Measurements from ENCODE around the gene ZNF592. TPM values are rescaled to one million over a fixed set of nuclear protein-coding genes. Genes with fewer than 3 reads are reported as not detected.

ZNF592 gene
- total RNA-seq, 1 experiment from 2014 or later = 34.6 TPM

DNA sequence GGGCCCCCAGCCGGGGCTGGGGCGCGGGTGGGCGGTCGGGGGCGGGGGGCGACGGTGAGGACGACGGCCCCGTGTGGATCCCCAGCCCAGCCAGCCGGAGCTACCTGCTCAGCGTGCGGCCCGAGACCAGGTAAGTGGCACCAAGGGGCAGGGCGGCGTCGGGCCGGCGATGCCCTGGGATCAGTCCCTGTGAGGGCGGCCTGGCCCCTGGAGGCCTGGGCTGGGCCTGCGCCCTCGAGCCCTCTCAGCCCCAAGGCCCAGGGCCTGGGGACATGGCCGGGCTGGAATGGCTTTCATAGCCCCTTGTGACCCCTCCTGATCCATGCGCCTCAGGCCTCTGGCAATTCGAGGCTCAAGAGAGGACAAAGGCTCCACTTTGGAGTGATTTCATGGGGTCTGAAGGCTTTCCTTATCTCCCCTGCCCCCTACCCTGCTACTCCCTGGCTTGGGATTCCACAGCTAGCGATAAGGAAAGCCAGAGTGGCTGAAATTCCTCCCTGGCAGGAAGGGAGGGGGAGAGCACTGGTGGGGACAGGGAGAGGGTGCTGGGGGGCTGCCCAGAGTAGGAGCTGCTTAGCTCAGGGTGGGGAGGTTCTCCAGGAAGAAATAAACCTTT, 69.2 kb downstream of the ZNF592 start:
- Histone ChIP-seq H3K23ac (ENCODE audit: insufficient read length, low read depth, low read length) (no peak overlapping the region), H3K79me1 (ENCODE audit: insufficient read depth, low read depth, low read length, poor library complexity, severe bottlenecking) (no peaks in the 10 kb centered on the region), H3K79me2 (ENCODE audit: insufficient read depth, low read length) (no peaks in the 10 kb centered on the region), H3K9me3 (ENCODE audit: control insufficient read depth, low read depth, low read length) (no peaks in the 10 kb centered on the region), H2AFZ (ENCODE audit: low read length) (no peak overlapping the region), H3K4me2 (ENCODE audit: insufficient read depth, insufficient read length, low read length) (peak overlapping the region; percentile 35), H4K8ac (replicated peaks; ENCODE audit: insufficient read length, low read depth, low read length) (no peak overlapping the region), H4K91ac (ENCODE audit: insufficient read length, low read depth, low read length) (no peak overlapping the region), H3T11ph (ENCODE audit: low read length) (no peak overlapping the region), H3K56ac (ENCODE audit: insufficient read length, low read depth, low read length) (no peak overlapping the region), H2BK120ac (ENCODE audit: low read depth, low read length, poor library complexity, severe bottlenecking) (no peak overlapping the region), H2BK12ac (ENCODE audit: insufficient read length, low read depth, low read length) (no peak overlapping the region), H2BK5ac (ENCODE audit: insufficient read length, low read length) (no peak overlapping the region), H2BK20ac (ENCODE audit: low read depth, low read length, poor library complexity, severe bottlenecking) (no peak overlapping the region), H3K27me3 (ENCODE audit: insufficient read depth, low read length) (no peaks in the 10 kb centered on the region), H3K4ac (ENCODE audit: low read depth, low read length) (no peak overlapping the region; the same call in 1 of the 2 replicates), H4K5ac (ENCODE audit: insufficient read length, low read depth, low read length) (no peak overlapping the region), H3K9ac (ENCODE audit: extremely low read depth, insufficient read length, low read length) (peak overlapping the region; percentile 40), H4K20me1 (ENCODE audit: control insufficient read depth, insufficient read depth, insufficient read length) (no peaks in the 10 kb centered on the region), H3K4me1 (ENCODE audit: insufficient read depth, low read length) (peaks cover 2% of the 10 kb centered on the region; the same call in 1 of the 2 replicates), H2BK15ac (ENCODE audit: low read depth, low read length) (no peak overlapping the region), H3K18ac (ENCODE audit: insufficient read length, low read depth, low read length) (peak overlapping the region; percentile 81), H3K14ac (ENCODE audit: insufficient read depth, low read length) (peak overlapping the region; percentile 95), H3K23me2 (ENCODE audit: insufficient read length, low read depth, low read length, poor library complexity, severe bottlenecking) (peaks cover 8% of the 10 kb centered on the region), H3K27ac (ENCODE audit: insufficient read length, low read depth, low read length) (no peak overlapping the region), H2AK5ac (ENCODE audit: insufficient read length, low read length) (no peak overlapping the region)
- peak; percentile 65 for DNase-seq
- Mint-ChIP-seq H3K4me1 (peaks cover 40 to 42% of the 10 kb centered on the region in 2 experiments), H3K4me3 (peak overlapping the region; percentile 77 to 80; a peak in 4 of 5 replicates), H3K9me3 (no peaks in the 10 kb centered on the region; a peak in 1 of 5 replicates), H3K27ac (peak overlapping the region in 2 of 3 experiments; percentile 94 to 98; a peak in 4 of 7 replicates), H3K36me3 (ENCODE audit: insufficient read depth in 1 of 3, low read depth in 3 of 3) (peaks cover 0 to 10% (median 4%) of the 10 kb centered on the region in 3 experiments; a peak in 3 of 7 replicates), H3K27me3 (ENCODE audit: low read depth) (peaks cover 7% of the 10 kb centered on the region)
- WGBS (ENCODE audit: extremely low coverage, insufficient read length, low lambda C conversion rate) = no CpG with 5 or more reads among the region's 27 CpGs
- TF ChIP-seq, protein P1, sequence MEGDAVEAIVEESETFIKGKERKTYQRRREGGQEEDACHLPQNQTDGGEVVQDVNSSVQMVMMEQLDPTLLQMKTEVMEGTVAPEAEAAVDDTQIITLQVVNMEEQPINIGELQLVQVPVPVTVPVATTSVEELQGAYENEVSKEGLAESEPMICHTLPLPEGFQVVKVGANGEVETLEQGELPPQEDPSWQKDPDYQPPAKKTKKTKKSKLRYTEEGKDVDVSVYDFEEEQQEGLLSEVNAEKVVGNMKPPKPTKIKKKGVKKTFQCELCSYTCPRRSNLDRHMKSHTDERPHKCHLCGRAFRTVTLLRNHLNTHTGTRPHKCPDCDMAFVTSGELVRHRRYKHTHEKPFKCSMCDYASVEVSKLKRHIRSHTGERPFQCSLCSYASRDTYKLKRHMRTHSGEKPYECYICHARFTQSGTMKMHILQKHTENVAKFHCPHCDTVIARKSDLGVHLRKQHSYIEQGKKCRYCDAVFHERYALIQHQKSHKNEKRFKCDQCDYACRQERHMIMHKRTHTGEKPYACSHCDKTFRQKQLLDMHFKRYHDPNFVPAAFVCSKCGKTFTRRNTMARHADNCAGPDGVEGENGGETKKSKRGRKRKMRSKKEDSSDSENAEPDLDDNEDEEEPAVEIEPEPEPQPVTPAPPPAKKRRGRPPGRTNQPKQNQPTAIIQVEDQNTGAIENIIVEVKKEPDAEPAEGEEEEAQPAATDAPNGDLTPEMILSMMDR (conservative IDR thresholded peaks at IDR 0.05) = no peak; the same call in 2 of the 3 replicates

Measured in H9 (cell line).